K562 (cell line): ENCODE measurements around the gene CEL. TPM values are rescaled to one million over a fixed set of nuclear protein-coding genes. Genes with fewer than 3 reads are reported as not detected.

ENCODE experiments used
- ATAC-seq: fragments of 200-7000 bp; cut with Tn5 transposase; 3 replicates; pipeline ENCODE4 v1.9.1; 2020; ENCODE audit warnings: moderate library complexity
- BruUV-seq: library from RNA; stranded (reverse); fragments of 400-500 nt; replicated peaks from 2 replicates; lab custom pipeline; 2021; lab: Mats Ljungman, UMichigan
- CTCF ChIA-PET: fragments of 300-600 bp; formaldehyde crosslinking; extraction: SDS; loops from one replicate; lab custom pipeline; 2021; ENCODE audit warnings: low intra/inter-chr PET ratio; lab: Yijun Ruan, JAX
- POLR2A ChIA-PET: fragments of 300-600, 350-650 bp; sonication (Branson Sonifier 250); formaldehyde crosslinking; extraction: SDS; loops from one replicate; lab custom pipeline; 2021; ENCODE audit warnings: antibody characterized with exemption, inconsistent platforms; lab: Yijun Ruan, JAX
- DNase-seq, 4 experiments: peaks; one replicate each; pipeline versions ENCODE4 v3.0.0 to v3.0.0-alpha.2; 2011 to 2018; ENCODE audit warnings: low spot score in 3 of 4, mixed read lengths in 3 of 4; ENCODE audit errors: extremely low read depth in 1 of 4
- FAIRE-seq: peaks from 2 replicates; lab custom pipeline; 2011; peaks lifted over from hg19 to GRCh38; lab: Jason Lieb, UNC
- H2AFZ ChIP-seq: 2 replicates; pipeline ENCODE4 v1.6.0; 2011; ENCODE audit warnings: low read depth, low read length, control low read depth, inconsistent platforms
- H3K27ac ChIP-seq: fragments of 200-600 bp; 3 replicates; pipeline ENCODE4 v1.8.0; 2011; ENCODE audit warnings: low read depth, mild to moderate bottlenecking, control low read depth, inconsistent platforms, low read length, moderate library complexity, mixed read lengths; ENCODE audit errors: extremely low read depth
- H3K27me3 ChIP-seq, 2 experiments: fragments of 300-600 bp in 1 of 2; 2 replicates in 1 of 2; 3 replicates in 1 of 2; pipeline versions ENCODE4 v1.6.0 to v1.8.0; 2011; ENCODE audit warnings: inconsistent platforms in 2 of 2, low read length in 2 of 2, mild to moderate bottlenecking in 1 of 2, mixed read lengths in 1 of 2, moderate library complexity in 1 of 2; ENCODE audit not compliant: control insufficient read depth in 2 of 2, insufficient read depth in 2 of 2
- H3K36me3 ChIP-seq: fragments of 300-600 bp; 3 replicates; pipeline ENCODE4 v1.8.0; 2011; ENCODE audit warnings: mild to moderate bottlenecking, low read length, inconsistent platforms; ENCODE audit not compliant: control insufficient read depth, insufficient read depth
- H3K4me1 ChIP-seq, 2 experiments: fragments of 200-600 bp in 1 of 2; replicated peaks in 1 of 2; 2 replicates in 1 of 2; 3 replicates in 1 of 2; pipeline versions ENCODE4 v1.5.1 to v1.8.0; 2011; ENCODE audit warnings: inconsistent platforms in 2 of 2, low read length in 2 of 2, mild to moderate bottlenecking in 1 of 2, mixed read lengths in 1 of 2, moderate library complexity in 1 of 2; ENCODE audit not compliant: control insufficient read depth in 2 of 2, insufficient read depth in 2 of 2
- H3K4me2 ChIP-seq: 2 replicates; pipeline ENCODE4 v1.6.1; 2011; ENCODE audit warnings: low read length, control low read depth, inconsistent platforms, mixed read lengths; ENCODE audit not compliant: insufficient read depth
- H3K4me3 ChIP-seq: fragments of 200-600 bp; sonication (generic), shearing (Covaris generic); 2 replicates; pipeline ENCODE4 v1.5.1; 2016; ENCODE audit warnings: control low read depth, inconsistent platforms
- H3K79me2 ChIP-seq: fragments of 200-600 bp; 3 replicates; pipeline ENCODE4 v1.8.0; 2011; ENCODE audit warnings: low read length, inconsistent platforms; ENCODE audit not compliant: control insufficient read depth, insufficient read depth
- H3K9ac ChIP-seq, 2 experiments: 2 replicates each; pipeline versions ENCODE4 v1.6.0 to v1.6.1; 2011; ENCODE audit warnings: low read depth in 2 of 2, low read length in 2 of 2, control low read depth in 1 of 2, inconsistent platforms in 1 of 2, mild to moderate bottlenecking in 1 of 2, mixed read lengths in 1 of 2; ENCODE audit not compliant: insufficient read depth in 1 of 2
- H3K9me1 ChIP-seq: one replicate; pipeline ENCODE4 v1.6.0; 2011; ENCODE audit warnings: inconsistent platforms, mild to moderate bottlenecking, low read length, moderate library complexity; ENCODE audit not compliant: control insufficient read depth, insufficient read depth
- H3K9me3 ChIP-seq: replicated peaks from 2 replicates; pipeline ENCODE4 v1.5.1; 2011; ENCODE audit warnings: low read depth, low read length, inconsistent platforms; ENCODE audit not compliant: control insufficient read depth, insufficient read depth
- H4K20me1 ChIP-seq: replicated peaks from 2 replicates; pipeline ENCODE4 v1.6.1; 2011; ENCODE audit warnings: low read length, inconsistent platforms, mixed read lengths; ENCODE audit not compliant: control insufficient read depth, insufficient read depth
- CHAMP1 ChIP-seq: fragments of 450-650 bp; IDR thresholded peaks from 2 replicates; pipeline ENCODE4 v1.6.1; 2016; ENCODE audit warnings: mild to moderate bottlenecking
- HEY1 ChIP-seq: fragments of 250-450 bp; sonication (Bioruptor Pico); IDR thresholded peaks from 2 replicates; pipeline ENCODE4 v1.5.0; 2020; ENCODE audit warnings: mild to moderate bottlenecking, moderate library complexity, borderline replicate concordance
- KLF10 ChIP-seq: fragments of 250-450 bp; sonication (Bioruptor Pico); IDR thresholded peaks from 2 replicates; pipeline ENCODE4 v1.6.1; 2021; ENCODE audit warnings: matching md5 sums
- MEF2D ChIP-seq: conservative IDR thresholded peaks from 2 replicates; pipeline ENCODE4 v1.6.1; 2016; ENCODE audit warnings: low read depth, missing genetic modification characterization, missing compliant biosample characterization
- PYGO2 ChIP-seq: fragments of 450-650 bp; IDR thresholded peaks from 2 replicates; pipeline ENCODE4 v1.6.1; 2016; ENCODE audit warnings: mild to moderate bottlenecking, missing genetic modification characterization, moderate library complexity, missing compliant biosample characterization
- SAFB ChIP-seq: fragments of 200-400 bp; formaldehyde crosslinking; IDR thresholded peaks from 2 replicates; pipeline ENCODE4 v1.6.1; 2017; ENCODE audit warnings: low read depth, low read length, borderline replicate concordance
- ZC3H4 ChIP-seq: sonication (generic); formaldehyde crosslinking; IDR thresholded peaks from 2 replicates; pipeline ENCODE4 v1.9.0; 2021; ENCODE audit warnings: missing genetic modification reagents, borderline replicate concordance
- ZKSCAN1 ChIP-seq: fragments of 150-350 bp; IDR thresholded peaks from 2 replicates; pipeline ENCODE4 v1.6.1; 2016; ENCODE audit warnings: low read depth, low read length
- ZNF584 ChIP-seq: fragments of 200-800 bp; sonication (Bioruptor generic); IDR thresholded peaks from 2 replicates; pipeline ENCODE4 v1.6.1; 2016; ENCODE audit warnings: low read depth, mild to moderate bottlenecking, missing genetic modification characterization, missing compliant biosample characterization
- WGBS: fragments of 100-300 bp; shearing (Covaris generic); methylation state at CpG from one replicate; pipeline ENCODE4 v1.1.6; 2016; ENCODE audit warnings: low coverage, mixed read lengths; ENCODE audit not compliant: insufficient coverage; ENCODE audit errors: missing lambda C conversion rate; 5-methylcytosine and 5-hydroxymethylcytosine counted together
- in situ Hi-C: fragments of 300-500 bp; cut with MboI; formaldehyde crosslinking; loops from 4 replicates; pipeline ENCODE4 v1.15.0; 2018; ENCODE audit warnings: inconsistent platforms, mixed read lengths
- intact Hi-C: fragments of 100-400 bp; cut with micrococcal nuclease; formaldehyde crosslinking; loops from 2 replicates; pipeline ENCODE4 v1.14.2; 2022
- polyA plus RNA-seq, 8 experiments: library from polyadenylated mRNA; depleted of rRNA in 4 of 8; stranded (reverse) in 5 of 8; unstranded in 3 of 8; fragments of >200 nt; fragmentation: Nextera tagmentation in 2 of 8; fragmentation: Illumina TruSeq in 1 of 8; extraction: Ambion mirVana in 2 of 8; extraction: Trizol in 1 of 8; gene quantifications; 2 replicates each; pipeline versions ENCODE4 v1.2.1 to v1.2.3, GENCODE V29; 2011 to 2014; ENCODE audit warnings: inconsistent platforms in 1 of 8, missing spikeins in 1 of 8
- total RNA-seq, 7 experiments: library from RNA; depleted of rRNA in 6 of 7; stranded (reverse); fragments of >200 nt in 6 of 7; fragmentation: Illumina TruSeq in 2 of 7; extraction: Trizol in 2 of 7; gene quantifications; 2 replicates each; pipeline versions ENCODE4 v1.2.1 to v1.2.3, GENCODE V29; 2011 to 2021; ENCODE audit warnings: low replicate concordance in 1 of 7
- TF ChIP-seq, protein P1 (sequence below): fragments of 450-650 bp; IDR thresholded peaks from 2 replicates; pipeline ENCODE4 v1.6.1; 2017; ENCODE audit warnings: antibody characterized with exemption, mild to moderate bottlenecking

CEL gene
- total and polyA plus RNA-seq, 9 of the 15 experiments (the other 6 are each of a cell fraction or from before 2014, with no cell fraction given): 0.09 to 3.0 (median 0.51) TPM; not detected in 2

DNA sequence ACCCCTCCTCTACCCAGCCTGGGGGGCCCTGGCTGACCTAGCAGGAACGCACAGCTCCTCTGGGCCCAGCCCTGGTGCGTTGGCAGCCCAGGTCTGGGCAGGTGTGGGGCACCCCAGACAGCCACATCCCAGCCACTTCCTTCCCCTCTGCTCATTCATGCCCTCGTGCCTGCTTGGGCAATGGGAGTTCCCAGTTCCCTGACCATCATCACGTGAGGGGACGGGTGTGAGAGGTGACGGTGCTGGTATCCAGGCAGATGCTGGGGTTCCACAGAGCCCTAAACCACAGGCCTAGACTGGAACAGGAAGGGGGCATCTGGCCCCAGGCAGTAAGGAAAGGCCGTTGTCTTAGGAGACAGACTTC lies 50.9 kb downstream of the CEL start:
- DNase-seq: no peak
- Histone ChIP-seq H3K36me3 (peaks cover 69% of the 10 kb centered on the region; the same call in 2 of the 3 replicates), H3K9ac (peak overlapping the region in 1 of 2 experiments; percentile 85; a peak in 2 of 4 replicates), H3K4me3 (no peak overlapping the region), H3K27me3 (no peaks in the 10 kb centered on the region), H4K20me1 (peaks cover 5% of the 10 kb centered on the region; the same call in 1 of the 2 replicates), H2AFZ (no peak overlapping the region), H3K9me1 (no peaks in the 10 kb centered on the region), H3K79me2 (peaks cover 57% of the 10 kb centered on the region), H3K27ac (no peak overlapping the region), H3K9me3 (no peaks in the 10 kb centered on the region), H3K4me1 (peaks cover 15 to 58% of the 10 kb centered on the region in 2 experiments; a peak in 4 of 5 replicates), H3K4me2 (no peak overlapping the region)
- POLR2A ChIA-PET: no interaction called here
- FAIRE-seq: no peak
- ATAC-seq: no peak
- CTCF ChIA-PET: no interaction called here
- BruUV-seq: no TSS peak
- intact Hi-C loops: no loop called here
- WGBS: 98% methylated on average over 6 of the region's 7 CpGs
- TF ChIP-seq ZNF584 (CRISPR knock-in tag) (no peak), ZC3H4 (CRISPR knock-in tag) (no peak), ZKSCAN1 (no peak), MEF2D (tag) (no peak), SAFB (no peak), PYGO2 (no peak), CHAMP1 (no peak), KLF10 (CRISPR knock-in tag) (no peak), HEY1 (CRISPR knock-in tag) (no peak)
- TF ChIP-seq, protein P1, sequence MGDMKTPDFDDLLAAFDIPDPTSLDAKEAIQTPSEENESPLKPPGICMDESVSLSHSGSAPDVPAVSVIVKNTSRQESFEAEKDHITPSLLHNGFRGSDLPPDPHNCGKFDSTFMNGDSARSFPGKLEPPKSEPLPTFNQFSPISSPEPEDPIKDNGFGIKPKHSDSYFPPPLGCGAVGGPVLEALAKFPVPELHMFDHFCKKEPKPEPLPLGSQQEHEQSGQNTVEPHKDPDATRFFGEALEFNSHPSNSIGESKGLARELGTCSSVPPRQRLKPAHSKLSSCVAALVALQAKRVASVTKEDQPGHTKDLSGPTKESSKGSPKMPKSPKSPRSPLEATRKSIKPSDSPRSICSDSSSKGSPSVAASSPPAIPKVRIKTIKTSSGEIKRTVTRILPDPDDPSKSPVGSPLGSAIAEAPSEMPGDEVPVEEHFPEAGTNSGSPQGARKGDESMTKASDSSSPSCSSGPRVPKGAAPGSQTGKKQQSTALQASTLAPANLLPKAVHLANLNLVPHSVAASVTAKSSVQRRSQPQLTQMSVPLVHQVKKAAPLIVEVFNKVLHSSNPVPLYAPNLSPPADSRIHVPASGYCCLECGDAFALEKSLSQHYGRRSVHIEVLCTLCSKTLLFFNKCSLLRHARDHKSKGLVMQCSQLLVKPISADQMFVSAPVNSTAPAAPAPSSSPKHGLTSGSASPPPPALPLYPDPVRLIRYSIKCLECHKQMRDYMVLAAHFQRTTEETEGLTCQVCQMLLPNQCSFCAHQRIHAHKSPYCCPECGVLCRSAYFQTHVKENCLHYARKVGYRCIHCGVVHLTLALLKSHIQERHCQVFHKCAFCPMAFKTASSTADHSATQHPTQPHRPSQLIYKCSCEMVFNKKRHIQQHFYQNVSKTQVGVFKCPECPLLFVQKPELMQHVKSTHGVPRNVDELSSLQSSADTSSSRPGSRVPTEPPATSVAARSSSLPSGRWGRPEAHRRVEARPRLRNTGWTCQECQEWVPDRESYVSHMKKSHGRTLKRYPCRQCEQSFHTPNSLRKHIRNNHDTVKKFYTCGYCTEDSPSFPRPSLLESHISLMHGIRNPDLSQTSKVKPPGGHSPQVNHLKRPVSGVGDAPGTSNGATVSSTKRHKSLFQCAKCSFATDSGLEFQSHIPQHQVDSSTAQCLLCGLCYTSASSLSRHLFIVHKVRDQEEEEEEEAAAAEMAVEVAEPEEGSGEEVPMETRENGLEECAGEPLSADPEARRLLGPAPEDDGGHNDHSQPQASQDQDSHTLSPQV: no peak
- in situ Hi-C loops: no loop called here
